Activated CD4-positive, CD25-positive, alpha-beta regulatory T cell treated with anti-CD3 and anti-CD28 coated beads, Interleukin-2, amount 50 U/mL, for 24 hours (primary cell): ENCODE data around the gene LRRC39.

Source experiments
- ATAC-seq, 2 donors: fragments of 150-1000 bp; cut with Tn5 transposase; one replicate each; pipeline ENCODE4 v1.10.0; 2021; ENCODE audit warnings: mild to moderate bottlenecking in 1 of 2, moderate library complexity in 1 of 2

Gene LRRC39

DNA sequence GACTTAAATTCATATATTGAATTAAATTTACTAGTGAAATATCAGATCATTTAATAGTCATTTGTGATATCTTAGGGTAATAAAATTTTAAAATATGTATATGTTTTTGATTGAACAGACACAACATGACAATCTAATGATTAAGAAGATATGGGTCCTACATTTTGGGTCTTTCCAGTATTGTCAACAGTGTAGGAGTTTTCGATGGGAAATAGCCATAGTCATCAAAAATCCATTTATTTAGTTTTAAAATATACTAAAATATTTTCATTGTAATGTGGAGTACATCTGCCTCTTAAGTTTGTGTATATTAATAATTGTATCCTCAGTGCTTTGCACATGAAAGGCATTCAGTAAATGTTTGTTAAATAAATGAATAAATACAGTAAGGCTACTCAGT is 31.1 kb downstream of the LRRC39 start:
- ATAC-seq: no peak

DNA sequence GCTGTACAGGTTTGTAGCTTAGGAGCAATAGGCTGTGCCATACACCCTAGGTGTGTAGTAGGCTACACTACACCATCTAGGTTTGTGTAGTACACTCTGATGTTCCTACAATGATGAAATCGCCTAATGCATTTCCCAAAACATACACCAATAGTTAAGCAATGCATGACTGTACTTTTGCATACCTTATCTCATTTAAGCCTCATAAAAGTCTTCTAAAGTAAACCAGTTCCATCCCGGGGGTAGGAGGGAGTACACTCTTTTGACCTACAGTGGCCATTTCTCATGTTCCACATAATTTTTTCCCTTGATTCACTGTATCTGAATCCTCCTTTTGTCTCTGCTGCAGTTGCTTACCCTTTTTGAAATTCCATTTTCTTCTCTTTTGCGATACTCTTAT is 32.9 kb downstream of the LRRC39 start:
- no peak for ATAC-seq

DNA sequence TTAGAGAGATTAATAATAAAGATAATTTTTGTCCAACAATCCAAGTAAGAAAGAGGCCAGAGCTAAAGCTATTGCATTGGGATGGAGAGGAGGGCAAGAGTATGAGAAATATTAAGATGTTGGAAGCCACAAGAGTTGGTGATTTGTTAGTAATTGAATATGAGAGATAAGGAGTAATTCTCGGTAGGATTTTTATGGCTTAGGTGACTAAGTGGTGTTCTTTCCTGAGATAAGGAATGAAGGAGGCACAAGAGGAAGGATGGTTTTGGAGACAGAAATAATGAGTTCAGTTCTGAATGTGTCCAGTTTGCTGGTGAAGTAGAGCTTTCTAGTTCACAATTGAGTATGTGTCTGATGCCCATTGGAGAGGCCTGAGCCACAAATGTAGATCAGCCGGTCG is 35.7 kb downstream of the LRRC39 start:
- ATAC-seq: no peak

DNA sequence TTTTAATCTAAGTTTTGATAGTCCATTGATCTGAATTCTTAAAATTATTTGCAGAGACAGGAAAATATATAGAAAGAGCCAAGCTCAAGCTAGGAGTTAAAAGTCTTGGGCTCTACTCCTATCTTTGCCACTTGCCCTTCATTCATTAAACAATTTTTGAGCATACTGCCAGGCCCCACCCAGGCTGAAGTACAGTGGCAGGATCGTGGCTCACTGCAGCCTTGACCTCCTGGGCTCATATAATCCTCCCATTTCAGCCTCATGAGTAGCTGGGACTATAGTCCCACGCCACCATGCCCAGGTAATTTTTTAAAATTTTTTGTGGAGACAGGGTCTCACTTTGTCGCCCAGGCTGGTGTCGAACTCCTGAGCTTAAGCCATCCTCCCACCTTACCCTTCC is 36.9 kb downstream of the LRRC39 start:
- no peak for ATAC-seq

DNA sequence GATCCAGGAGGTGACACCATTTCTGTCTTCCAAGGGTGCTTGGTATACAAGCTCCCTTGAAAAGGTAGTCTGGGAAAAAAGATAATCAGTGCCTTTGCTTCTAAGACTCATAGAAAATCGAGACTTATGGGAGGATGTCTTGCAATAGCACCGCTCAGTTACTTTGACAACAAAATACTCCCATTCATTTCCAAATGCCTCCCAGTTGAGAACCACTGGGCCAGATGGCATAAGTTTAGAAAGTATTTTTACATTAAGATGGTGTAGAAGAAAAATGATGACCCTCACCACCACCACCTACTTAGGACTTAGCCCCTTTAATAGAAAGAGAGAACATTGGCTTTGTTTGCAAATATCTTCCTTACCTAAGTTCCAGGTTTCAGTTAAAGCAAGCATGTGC is 40.5 kb downstream of the LRRC39 start:
- no peak for ATAC-seq

DNA sequence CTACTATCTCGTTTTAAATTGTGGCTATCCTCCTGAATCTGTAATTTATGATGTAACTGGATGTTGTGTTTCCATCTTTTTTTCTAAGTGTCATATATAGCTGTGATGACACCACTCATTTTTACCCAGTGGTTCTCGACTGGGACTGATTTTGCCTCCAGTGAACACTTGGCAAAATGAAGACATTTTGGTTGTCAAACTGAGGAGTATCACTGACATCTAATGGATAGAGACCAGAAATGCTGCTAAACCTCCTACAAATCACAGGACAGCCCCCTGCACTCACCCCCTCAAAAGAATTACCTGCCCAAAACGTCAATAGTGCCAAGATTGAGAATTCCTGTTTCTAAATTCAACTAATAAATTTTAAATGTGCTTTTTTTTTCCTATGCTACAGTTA is 43.2 kb downstream of the LRRC39 start:
- ATAC-seq: no peak

DNA sequence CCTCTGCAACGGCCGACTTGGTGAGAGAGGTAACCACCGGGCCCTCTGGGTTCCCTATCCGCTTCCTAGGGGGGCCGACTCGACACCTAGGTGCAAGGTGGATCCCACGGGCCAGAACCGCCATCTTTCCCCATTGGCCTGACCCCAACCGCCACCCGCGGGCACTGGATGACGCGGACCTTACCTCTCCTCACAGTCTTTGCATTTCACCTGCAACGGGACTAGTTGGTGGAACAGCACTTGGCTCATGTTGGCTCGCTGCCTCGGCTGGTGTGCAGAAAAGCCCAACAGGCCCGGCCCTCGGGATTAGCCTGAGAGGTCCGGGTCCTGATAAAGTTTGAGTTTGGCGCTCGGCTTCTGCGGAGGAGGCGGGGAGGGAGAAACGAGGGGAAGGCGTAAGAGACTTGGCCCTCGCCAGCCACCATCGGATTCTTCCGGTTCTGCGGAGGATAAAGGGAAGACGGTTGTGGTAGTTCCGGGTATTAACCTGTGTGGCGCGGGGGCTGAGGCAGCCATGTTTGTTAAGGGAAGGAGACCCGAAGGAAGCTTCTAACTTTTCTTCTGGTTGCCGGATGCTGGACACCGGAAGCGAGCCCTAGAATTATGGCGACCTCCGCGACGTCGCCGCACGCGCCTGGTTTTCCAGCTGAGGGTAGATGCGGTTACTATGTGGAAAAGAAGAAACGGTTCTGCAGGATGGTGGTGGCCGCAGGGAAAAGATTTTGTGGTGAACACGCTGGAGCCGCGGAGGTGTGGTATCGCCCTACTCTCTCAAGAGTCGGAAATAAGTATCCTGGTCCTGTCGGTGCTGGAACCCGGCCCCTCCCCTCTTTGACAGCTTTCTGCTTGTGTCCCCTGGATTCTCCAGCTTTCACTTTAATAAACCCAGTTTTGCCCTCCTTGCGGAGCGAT is 45.2 kb downstream of the LRRC39 start, which contains the start of the genes SASS6 and TRMT13:
TSS of gene SASS6 (minus strand) at position 365 of the 912 bp plus-strand sequence. CDS start at position 249, 116 bp downstream.
TSS of gene TRMT13 (plus strand) at position 598 of the 912 bp plus-strand sequence. CDS start at position 604, 6 bp downstream.
- ATAC-seq: peak; percentile 95 to 96

DNA sequence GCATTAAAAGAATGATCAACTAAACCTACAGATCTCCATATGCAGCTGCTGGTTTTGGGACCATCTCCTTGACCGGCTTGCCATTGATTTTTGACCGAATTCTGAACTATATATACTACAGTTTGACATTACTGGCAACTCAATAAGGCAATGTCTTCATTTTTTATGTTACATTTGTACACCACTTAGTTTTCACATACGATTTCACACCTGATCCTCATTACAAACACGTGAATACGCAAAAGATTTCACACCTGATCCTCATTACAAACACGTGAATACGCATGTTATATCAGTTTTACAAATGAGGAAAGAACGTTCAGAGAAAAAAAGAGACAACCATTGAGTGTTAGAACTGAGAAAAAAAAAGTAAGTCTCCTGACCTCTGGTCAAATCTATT is 46.4 kb downstream of the LRRC39 start:
- ATAC-seq: no peak

DNA sequence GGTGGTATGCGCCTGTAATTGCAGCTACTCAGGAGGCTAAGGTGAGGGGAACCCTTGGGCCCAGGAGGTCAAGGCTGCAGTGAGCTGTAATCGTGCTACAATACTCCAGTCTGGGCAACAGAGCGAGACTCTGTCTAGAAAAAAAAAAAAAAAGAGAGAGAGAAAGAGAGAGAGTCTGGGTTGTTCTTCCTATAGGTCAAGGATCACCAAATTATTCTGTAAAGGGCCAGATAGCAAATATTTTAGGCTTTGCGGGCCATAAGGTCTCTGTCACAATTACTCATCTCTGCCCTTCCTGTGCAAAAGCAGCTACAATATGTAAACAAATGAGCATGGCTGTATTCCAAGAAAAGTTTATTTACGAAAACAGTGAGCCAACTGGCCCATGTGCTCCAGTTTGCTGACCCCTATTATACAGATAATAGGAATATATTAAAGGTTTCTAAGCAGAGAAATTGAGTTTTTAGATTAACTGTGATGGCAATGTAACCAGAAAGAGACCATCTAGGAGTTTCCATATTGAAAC is 47.4 kb downstream of the LRRC39 start:
- no peak for ATAC-seq

DNA sequence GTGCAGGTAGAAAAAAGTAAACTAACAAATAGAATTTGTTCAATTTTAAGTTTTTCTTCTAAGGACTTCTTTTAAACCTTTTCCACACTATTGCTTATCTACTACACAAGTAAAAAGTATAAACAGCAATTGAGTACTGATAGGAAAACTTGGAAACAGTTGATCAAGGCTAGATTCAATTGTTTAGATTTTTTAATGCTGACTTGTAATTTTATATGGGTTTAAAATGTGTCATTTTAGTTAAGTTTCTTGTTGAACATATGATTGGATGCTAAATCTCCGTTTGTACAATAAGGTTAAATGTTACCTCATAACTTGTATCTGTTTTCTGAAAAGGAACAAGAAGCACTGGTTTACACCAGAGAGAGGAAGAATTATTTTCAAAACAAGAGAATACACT is 50.8 kb downstream of the LRRC39 start:
- no peak for ATAC-seq

DNA sequence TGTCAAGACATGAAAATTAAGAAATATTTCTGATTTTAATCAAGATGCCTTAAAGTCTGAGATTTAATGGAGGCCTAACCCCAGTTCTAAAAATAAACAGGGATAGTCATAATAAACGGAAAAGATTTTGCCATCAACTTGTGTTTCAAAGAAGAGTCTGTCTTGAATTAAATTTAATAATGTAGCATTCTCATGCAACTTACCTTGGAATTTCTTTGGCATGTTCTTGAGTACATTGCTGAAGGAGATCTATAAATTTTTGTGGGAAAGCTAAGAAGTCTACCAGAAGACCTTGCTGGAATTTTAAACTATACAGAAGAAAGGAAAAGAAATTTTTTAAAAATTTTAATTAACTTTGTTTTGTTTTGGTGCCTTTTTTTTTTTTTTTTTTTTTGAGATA is 55.9 kb downstream of the LRRC39 start:
- no peak for ATAC-seq

DNA sequence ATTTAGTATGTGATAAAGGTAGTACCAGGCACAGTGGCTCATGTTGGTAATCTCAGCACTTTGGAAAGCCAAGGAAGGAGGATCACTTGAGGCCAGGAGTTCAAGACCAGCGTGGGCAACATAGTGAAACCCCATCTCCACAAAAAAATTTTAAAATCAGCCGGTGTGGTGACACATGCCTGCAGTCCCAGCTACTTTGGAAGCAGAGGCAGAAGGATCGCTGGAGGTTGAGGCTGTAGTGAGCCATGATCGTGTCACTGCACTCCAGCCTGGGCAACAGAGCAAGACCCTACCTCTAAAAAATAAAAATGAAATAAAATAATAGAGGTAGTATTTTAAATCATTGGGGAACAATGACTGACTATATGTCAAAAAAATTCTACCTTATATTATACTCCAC is 62.5 kb downstream of the LRRC39 start:
- no peak for ATAC-seq

DNA sequence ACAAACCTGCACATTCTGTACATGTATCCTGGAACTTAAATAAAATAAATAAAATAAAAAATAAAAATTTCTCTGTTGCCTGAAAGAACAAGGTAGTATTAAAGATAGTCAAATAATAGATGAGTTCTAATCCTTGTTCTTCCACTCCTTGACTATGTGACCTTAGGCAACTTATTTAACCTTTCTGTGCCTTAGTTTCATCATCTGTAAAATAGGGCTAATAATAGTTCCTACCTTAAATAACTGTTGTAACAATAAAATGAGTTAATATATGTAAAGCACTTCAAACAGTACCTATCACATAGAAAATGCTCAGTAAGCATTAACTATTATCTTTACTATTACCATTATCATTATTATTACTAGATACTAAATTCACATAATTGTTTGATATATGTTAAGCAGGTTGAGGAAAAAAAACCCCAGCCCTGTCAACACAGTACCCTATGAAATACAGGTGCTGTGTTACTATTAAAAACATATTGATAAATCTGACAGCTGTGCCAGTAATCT is 68.4 kb downstream of the LRRC39 start:
- ATAC-seq: no peak

DNA sequence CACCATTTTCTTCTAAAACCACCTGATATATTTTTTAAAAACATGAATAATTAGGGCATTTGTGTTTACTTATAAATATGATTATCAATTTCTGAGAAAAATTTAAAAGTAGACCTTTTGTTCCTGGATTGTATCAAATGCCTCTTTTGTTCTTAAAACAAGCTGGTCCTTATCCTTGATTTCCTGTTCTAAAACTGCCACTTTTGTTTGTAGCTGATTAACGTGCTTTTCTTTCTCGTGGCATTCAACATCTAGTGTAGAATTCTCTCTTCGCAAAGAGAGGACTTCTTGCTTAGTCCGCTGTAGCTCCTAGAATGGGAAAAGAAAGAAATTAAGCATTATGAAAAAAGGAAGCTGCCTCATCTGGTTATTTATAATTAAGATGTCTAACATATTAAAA is 70.4 kb downstream of the LRRC39 start:
- no peak for ATAC-seq

DNA sequence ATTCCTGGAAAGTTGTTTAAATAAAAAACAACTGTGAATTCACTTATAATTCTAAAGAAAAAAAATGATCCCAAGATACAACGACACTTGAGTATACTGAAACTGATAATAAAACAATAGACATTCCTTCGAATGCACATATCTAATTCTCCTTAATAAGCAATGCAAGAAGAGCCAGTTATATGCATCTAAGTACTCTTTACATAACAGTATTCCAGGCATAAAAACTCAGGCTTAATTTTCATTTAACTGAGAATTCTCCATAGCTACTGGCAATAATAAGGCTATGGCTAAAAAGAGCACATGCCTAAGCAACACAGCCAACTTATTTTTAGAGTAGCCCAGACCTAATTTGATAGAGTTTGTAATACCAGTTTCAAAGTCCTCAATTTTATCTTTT is 76.5 kb downstream of the LRRC39 start:
- no peak for ATAC-seq

DNA sequence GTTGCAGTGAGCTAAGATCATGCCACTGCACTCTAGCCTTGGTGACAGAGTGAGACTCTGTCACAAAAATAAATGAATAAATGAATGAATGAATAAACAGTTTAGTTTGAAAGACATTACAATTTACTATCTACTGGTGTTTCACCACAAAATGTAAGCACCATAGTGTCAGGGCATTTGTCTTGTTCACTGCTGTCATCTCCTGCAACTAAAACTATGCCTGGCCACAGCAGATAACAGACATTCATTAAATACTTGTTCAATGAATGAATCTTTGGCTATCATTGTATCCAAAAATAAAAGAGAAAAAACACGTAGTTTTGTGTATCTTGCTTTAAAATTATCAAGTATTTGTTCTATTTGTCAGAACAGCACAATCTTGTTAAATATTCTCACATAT is 77.9 kb downstream of the LRRC39 start:
- no peak for ATAC-seq
